GM12878 (cell line): ENCODE measurements around the gene KLHDC8A. TPM values are rescaled to one million over a fixed set of nuclear protein-coding genes. Genes with fewer than 3 reads are reported as not detected.

Source experiments
- ATAC-seq: fragments of 200-7000 bp; cut with Tn5 transposase; 3 replicates; pipeline ENCODE4 v1.9.1; 2020; ENCODE audit warnings: mild to moderate bottlenecking, moderate library complexity
- BruUV-seq: library from RNA; stranded (reverse); fragments of 400-500 nt; replicated peaks from 2 replicates; lab custom pipeline; 2021; lab: Mats Ljungman, UMichigan
- CTCF ChIA-PET: fragments of 300-600 bp; sonication (Branson Sonifier 250); formaldehyde crosslinking; extraction: SDS; loops from one replicate; lab custom pipeline; 2021; ENCODE audit warnings: inconsistent platforms; lab: Yijun Ruan, JAX
- POLR2A ChIA-PET: fragments of 350-600 bp; formaldehyde crosslinking; extraction: SDS; loops from one replicate; lab custom pipeline; 2021; ENCODE audit warnings: inconsistent platforms; lab: Charles Lee
- RAD21 ChIA-PET: fragments of 300-600 bp; sonication (Branson Sonifier 250); formaldehyde crosslinking; loops from one replicate; lab custom pipeline; 2023; ENCODE audit warnings: antibody characterized with exemption; ENCODE audit not compliant: unreplicated experiment; lab: Charles Lee
- SMC1A ChIA-PET: fragments of 300-600 bp; sonication (Branson Sonifier 250); formaldehyde crosslinking; loops from one replicate; lab custom pipeline; 2023; ENCODE audit not compliant: unreplicated experiment, uncharacterized antibody; lab: Charles Lee
- DNase-seq: peaks from one replicate; pipeline ENCODE4 v3.0.0-alpha.2; 2011; ENCODE audit warnings: low read depth, low spot score
- FAIRE-seq: peaks from 3 replicates; lab custom pipeline; 2011; peaks lifted over from hg19 to GRCh38; lab: Jason Lieb, UNC
- H2AFZ ChIP-seq: 2 replicates; pipeline ENCODE4 v1.6.0; 2011; ENCODE audit warnings: low read depth, low read length, control low read depth; ENCODE audit not compliant: control insufficient read depth
- H3K27ac ChIP-seq: 2 replicates; pipeline ENCODE4 v1.5.1; 2011; ENCODE audit warnings: control low read depth; ENCODE audit not compliant: control insufficient read depth, insufficient read depth
- H3K27me3 ChIP-seq, 2 experiments: replicated peaks in 1 of 2; 2 replicates each; pipeline versions ENCODE4 v1.6.0 to v1.6.1; 2011; ENCODE audit warnings: low read length in 1 of 2; ENCODE audit not compliant: control insufficient read depth in 2 of 2, insufficient read depth in 2 of 2
- H3K36me3 ChIP-seq, 2 experiments: 2 replicates each; pipeline ENCODE4 v1.5.1; 2011; ENCODE audit warnings: low read length in 1 of 2; ENCODE audit not compliant: control insufficient read depth in 2 of 2, insufficient read depth in 2 of 2
- H3K4me1 ChIP-seq: 2 replicates; pipeline ENCODE4 v1.6.1; 2011; ENCODE audit warnings: mild to moderate bottlenecking, low read length, moderate library complexity, mixed read lengths; ENCODE audit not compliant: control insufficient read depth, insufficient read depth
- H3K4me2 ChIP-seq: 2 replicates; pipeline ENCODE4 v1.6.0; 2011; ENCODE audit warnings: control low read depth; ENCODE audit not compliant: control insufficient read depth, insufficient read depth
- H3K4me3 ChIP-seq: fragments of 200-600 bp; sonication (generic); 2 replicates; pipeline ENCODE4 v1.5.1; 2016
- H3K79me2 ChIP-seq: 2 replicates; pipeline ENCODE4 v1.6.0; 2011; ENCODE audit warnings: low read length; ENCODE audit not compliant: control insufficient read depth, insufficient read depth
- H3K9ac ChIP-seq: 2 replicates; pipeline ENCODE4 v1.8.0; 2011; ENCODE audit warnings: low read length, control low read depth, mixed read lengths; ENCODE audit not compliant: control insufficient read depth, insufficient read depth
- H3K9me3 ChIP-seq: replicated peaks from 3 replicates; pipeline ENCODE4 v1.5.1; 2011; ENCODE audit warnings: mild to moderate bottlenecking, low read length; ENCODE audit not compliant: control insufficient read depth, insufficient read depth
- H4K20me1 ChIP-seq: 2 replicates; pipeline ENCODE4 v1.6.0; 2011; ENCODE audit not compliant: control insufficient read depth, insufficient read depth
- BHLHE40 ChIP-seq, 2 experiments: fragments of 450-650 bp in 1 of 2; IDR thresholded peaks; 2 replicates each; pipeline ENCODE4 v1.6.1; 2011 to 2017; ENCODE audit warnings: low read depth in 2 of 2, borderline replicate concordance in 1 of 2, improper control_type of control experiment in 1 of 2, low read length in 1 of 2, mild to moderate bottlenecking in 1 of 2
- CREB1 ChIP-seq: IDR thresholded peaks from 2 replicates; pipeline ENCODE4 v1.6.1; 2012; ENCODE audit warnings: low read depth, mild to moderate bottlenecking, inconsistent platforms
- FOXM1 ChIP-seq: IDR thresholded peaks from 2 replicates; pipeline ENCODE4 v1.6.1; 2012; ENCODE audit warnings: low read depth, mild to moderate bottlenecking, inconsistent platforms, low read length, moderate library complexity
- MEF2A ChIP-seq: IDR thresholded peaks from 2 replicates; pipeline ENCODE4 v1.6.1; 2011; ENCODE audit warnings: low read depth, mild to moderate bottlenecking, low read length, moderate library complexity; ENCODE audit not compliant: insufficient read depth
- RB1 ChIP-seq: fragments of 450-650 bp; formaldehyde crosslinking; IDR thresholded peaks from 2 replicates; pipeline ENCODE4 v1.6.1; 2017; ENCODE audit warnings: mild to moderate bottlenecking, borderline replicate concordance
- RCOR1 ChIP-seq: conservative IDR thresholded peaks from 2 replicates; pipeline ENCODE4 v1.6.1; 2012; ENCODE audit warnings: low read depth, low read length, improper control_type of control experiment
- SIN3A ChIP-seq: IDR thresholded peaks from 2 replicates; pipeline ENCODE4 v1.6.1; 2012; ENCODE audit warnings: low read depth, low read length, improper control_type of control experiment
- SMARCA5 ChIP-seq: fragments of 450-650 bp; IDR thresholded peaks from 2 replicates; pipeline ENCODE4 v1.6.1; 2017; ENCODE audit warnings: mild to moderate bottlenecking
- WGBS: methylation state at CpG from one replicate; pipeline ENCODE4 v1.1.6; 2016; ENCODE audit warnings: low lambda C conversion rate; ENCODE audit not compliant: insufficient replicate concordance, insufficient coverage; ENCODE audit errors: missing lambda C conversion rate; 5-methylcytosine and 5-hydroxymethylcytosine counted together
- in situ Hi-C: fragments of 300-500 bp; cut with MboI; formaldehyde crosslinking; loops from 9 replicates; pipeline ENCODE4 v1.14.3; 2018; ENCODE audit warnings: mixed read lengths
- intact Hi-C: fragments of 100-400 bp; cut with micrococcal nuclease; formaldehyde crosslinking; loops from one replicate; pipeline ENCODE4 v1.14.2; 2022; ENCODE audit not compliant: unreplicated experiment
- polyA plus RNA-seq, 11 experiments: library from polyadenylated mRNA; depleted of rRNA in 4 of 11; unstranded in 6 of 11; stranded (reverse) in 5 of 11; fragments of >200 nt; fragmentation: Nextera tagmentation in 4 of 11; fragmentation: Illumina TruSeq in 1 of 11; extraction: Ambion mirVana in 4 of 11; extraction: Trizol in 1 of 11; gene quantifications; 1 replicate in 1 of 11; 2 replicates in 10 of 11; pipeline versions ENCODE4 v1.2.1 to v1.2.3, GENCODE V29; 2011 to 2016; ENCODE audit warnings: inconsistent platforms in 2 of 11, missing spikeins in 2 of 11, low read depth in 1 of 11
- total RNA-seq, 4 experiments: library from RNA; depleted of rRNA in 3 of 4; stranded (reverse); fragments of >200 nt in 3 of 4; fragmentation: Illumina TruSeq in 1 of 4; extraction: Trizol in 1 of 4; gene quantifications; 2 replicates each; pipeline versions ENCODE4 v1.2.1 to v1.2.3, GENCODE V29; 2013 to 2021
- TF ChIP-seq, protein P1 (sequence below), 3 experiments: IDR thresholded peaks in 2 of 3; conservative IDR thresholded peaks in 1 of 3; 2 replicates each; pipeline ENCODE4 v1.5.1; 2011; ENCODE audit warnings: low read depth in 3 of 3, low read length in 3 of 3, mild to moderate bottlenecking in 3 of 3, control low read depth in 2 of 3, moderate library complexity in 2 of 3, inconsistent platforms in 1 of 3, mixed read lengths in 1 of 3; ENCODE audit not compliant: control insufficient read depth in 2 of 3, insufficient read depth in 1 of 3; ENCODE audit errors: extremely low read depth in 1 of 3

The KLHDC8A gene
- total and polyA plus RNA-seq, 10 of the 15 experiments (the other 5 are each of a cell fraction or from before 2014, with no cell fraction given), result not detected

DNA sequence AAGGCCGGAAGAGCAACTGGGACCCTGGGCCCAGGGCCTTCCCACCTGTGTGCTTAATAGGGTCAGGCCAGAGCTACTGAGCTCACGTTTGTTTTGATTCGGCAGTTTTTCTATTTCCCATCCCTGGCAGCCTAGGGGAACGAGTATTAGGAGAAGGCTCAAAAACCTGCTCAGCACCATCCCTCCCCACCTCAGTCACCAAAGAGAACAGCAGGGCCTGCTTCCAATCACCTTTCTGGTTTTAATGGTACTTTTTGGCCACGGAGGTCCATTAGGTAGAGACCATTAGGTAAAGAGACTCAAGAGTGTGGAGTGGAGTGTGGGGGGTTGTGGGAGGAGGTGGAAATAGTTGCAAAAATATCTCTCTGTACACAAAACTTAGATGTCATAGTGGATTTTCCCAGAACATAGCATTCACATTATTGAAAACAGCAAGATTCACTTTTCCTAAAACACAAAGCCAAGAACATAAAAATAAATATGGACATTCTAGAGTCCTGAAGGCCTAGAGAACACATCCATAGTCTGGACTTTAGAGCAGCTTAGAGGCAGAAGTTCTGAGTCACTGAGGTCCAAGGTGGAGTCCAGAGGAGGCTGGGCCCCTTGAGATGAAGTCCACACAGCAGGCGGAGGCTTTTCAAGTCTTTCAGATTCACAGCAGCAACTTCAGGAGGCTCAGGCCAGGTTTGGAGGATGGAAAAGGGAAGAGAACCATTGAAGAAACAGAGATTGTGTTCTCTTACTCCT, 54.7 kb downstream of the KLHDC8A start:
- Histone ChIP-seq H4K20me1 (no peaks in the 10 kb centered on the region), H3K4me3 (no peak overlapping the region), H3K36me3 (no peaks in the 10 kb centered on the region; a peak in 1 of 4 replicates), H3K27ac (no peak overlapping the region), H3K4me1 (no peaks in the 10 kb centered on the region), H3K9me3 (no peaks in the 10 kb centered on the region), H3K9ac (no peak overlapping the region), H2AFZ (no peak overlapping the region), H3K27me3 (peaks cover 0 to 2% of the 10 kb centered on the region in 2 experiments; a peak in 1 of 4 replicates), H3K79me2 (no peaks in the 10 kb centered on the region), H3K4me2 (no peak overlapping the region)
- in situ Hi-C loops, result no loop called here
- ChIA-PET POLR2A (interaction anchor here (1.4 to 1.7 kb wide), 2 partner anchors 13 to 17 kb away, joined by 3 to 6 read pairs; no protein-coding TSS in a partner anchor), RAD21 (interaction anchor here (0.9 to 2.1 kb wide), 6 partner anchors 11 to 25 kb away, joined by 3 to 9 read pairs (median 4); no protein-coding TSS in a partner anchor), CTCF (interaction anchor here (59.5 kb wide), 1 partner anchor 32 kb away, joined by 2333 read pairs; no protein-coding TSS in a partner anchor), SMC1A (interaction anchor here (0.8 to 2.2 kb wide), 5 partner anchors 8 to 23 kb away, joined by 3 to 12 read pairs (median 5); no protein-coding TSS in a partner anchor)
- no peak for ATAC-seq
- TSS peak; percentile 49 for BruUV-seq
- intact Hi-C loops, result no loop called here
- DNase-seq, result no peak
- 67% methylated on average over 6 of the region's 6 CpGs for WGBS
- TF ChIP-seq CREB1 (no peak), SIN3A (no peak), MEF2A (no peak), FOXM1 (no peak), RB1 (no peak), SMARCA5 (no peak), BHLHE40 (IDR thresholded peaks at IDR 0.05; ENCODE audit: borderline replicate concordance in 1 of 2, low read depth in 2 of 2, low read length in 1 of 2) (no peak), RCOR1 (no peak)
- TF ChIP-seq, protein P1, sequence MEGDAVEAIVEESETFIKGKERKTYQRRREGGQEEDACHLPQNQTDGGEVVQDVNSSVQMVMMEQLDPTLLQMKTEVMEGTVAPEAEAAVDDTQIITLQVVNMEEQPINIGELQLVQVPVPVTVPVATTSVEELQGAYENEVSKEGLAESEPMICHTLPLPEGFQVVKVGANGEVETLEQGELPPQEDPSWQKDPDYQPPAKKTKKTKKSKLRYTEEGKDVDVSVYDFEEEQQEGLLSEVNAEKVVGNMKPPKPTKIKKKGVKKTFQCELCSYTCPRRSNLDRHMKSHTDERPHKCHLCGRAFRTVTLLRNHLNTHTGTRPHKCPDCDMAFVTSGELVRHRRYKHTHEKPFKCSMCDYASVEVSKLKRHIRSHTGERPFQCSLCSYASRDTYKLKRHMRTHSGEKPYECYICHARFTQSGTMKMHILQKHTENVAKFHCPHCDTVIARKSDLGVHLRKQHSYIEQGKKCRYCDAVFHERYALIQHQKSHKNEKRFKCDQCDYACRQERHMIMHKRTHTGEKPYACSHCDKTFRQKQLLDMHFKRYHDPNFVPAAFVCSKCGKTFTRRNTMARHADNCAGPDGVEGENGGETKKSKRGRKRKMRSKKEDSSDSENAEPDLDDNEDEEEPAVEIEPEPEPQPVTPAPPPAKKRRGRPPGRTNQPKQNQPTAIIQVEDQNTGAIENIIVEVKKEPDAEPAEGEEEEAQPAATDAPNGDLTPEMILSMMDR (IDR thresholded peaks at IDR 0.05 in 2 of 3, conservative IDR thresholded peaks at IDR 0.05 in 1 of 3; ENCODE audit: control insufficient read depth in 2 of 3, extremely low read depth in 1 of 3, insufficient read depth in 1 of 3, low read depth in 3 of 3, low read length in 3 of 3), result no peak
- no peak for FAIRE-seq
